HCT116 (cell line): Measurements from ENCODE around the gene CCDC91. TPM values are rescaled to one million over a fixed set of nuclear protein-coding genes. Genes with fewer than 3 reads are reported as not detected.

Source experiments
- ATAC-seq: fragments of 200-7000 bp; cut with Tn5 transposase; 2 replicates; pipeline ENCODE4 v1.9.1; 2020; ENCODE audit warnings: mild to moderate bottlenecking, moderate library complexity
- BruUV-seq: library from RNA; stranded (reverse); fragments of 400-500 nt; replicated peaks from 2 replicates; lab custom pipeline; 2021; lab: Mats Ljungman, UMichigan
- CTCF ChIA-PET: fragments of 300-600 bp; sonication (Branson Sonifier 250); formaldehyde crosslinking; loops from one replicate; lab custom pipeline; 2021; ENCODE audit warnings: antibody characterized with exemption; lab: Charles Lee
- POLR2A ChIA-PET: fragments of 300-600, 350-600 bp; sonication (Branson Sonifier 250); formaldehyde crosslinking; loops from one replicate; lab custom pipeline; 2021; ENCODE audit warnings: antibody characterized with exemption; lab: Charles Lee
- RAD21 ChIA-PET, 2 experiments: fragments of 300-600 bp; sonication (Branson Sonifier 250); formaldehyde crosslinking; loops; one replicate each; lab custom pipeline; 2023; ENCODE audit warnings: low total read pairs in 2 of 2; ENCODE audit not compliant: uncharacterized antibody in 2 of 2, unreplicated experiment in 2 of 2, low non-redundant PET in 1 of 2; lab: Charles Lee
- DNase-seq: peaks from one replicate; pipeline ENCODE4 v3.0.0-alpha.2; 2010; ENCODE audit warnings: low read depth, low spot score
- H2AFZ ChIP-seq: fragments of 200-600 bp; shearing (Covaris generic), sonication (generic); 2 replicates; pipeline ENCODE4 v1.6.1; 2017; ENCODE audit warnings: low read depth, mixed run types, mixed read lengths, antibody characterized with exemption, low read length; ENCODE audit not compliant: poor library complexity, severe bottlenecking
- H3K27ac ChIP-seq: 2 replicates; pipeline ENCODE4 v1.5.1; 2012; ENCODE audit warnings: low read depth, low read length
- H3K27me3 ChIP-seq: fragments of 200-600 bp; sonication (generic); 2 replicates; pipeline ENCODE4 v1.6.1; 2016; ENCODE audit warnings: mixed run types, low read length, mixed read lengths; ENCODE audit not compliant: insufficient read depth
- H3K36me3 ChIP-seq, 2 experiments: fragments of 200-500 bp in 1 of 2; fragments of 200-600 bp in 1 of 2; sonication (Bioruptor generic) in 1 of 2; sonication (generic) in 1 of 2; 2 replicates each; pipeline versions ENCODE4 v1.5.1 to v1.6.1; 2014 to 2016; ENCODE audit warnings: low read length in 2 of 2, inconsistent platforms in 1 of 2, mixed read lengths in 1 of 2, mixed run types in 1 of 2; ENCODE audit not compliant: insufficient read depth in 2 of 2, control insufficient read depth in 1 of 2
- H3K4me1 ChIP-seq, 2 experiments: fragments of 200-600 bp in 1 of 2; sonication (generic) in 1 of 2; 2 replicates each; pipeline versions ENCODE4 v1.5.1 to v1.6.1; 2012 to 2017; ENCODE audit warnings: low read length in 2 of 2, inconsistent platforms in 1 of 2, mild to moderate bottlenecking in 1 of 2, mixed read lengths in 1 of 2, mixed run types in 1 of 2, moderate library complexity in 1 of 2; ENCODE audit not compliant: insufficient read depth in 2 of 2, control insufficient read depth in 1 of 2
- H3K4me2 ChIP-seq: fragments of 200-600 bp; sonication (generic); 2 replicates; pipeline ENCODE4 v1.6.1; 2017; ENCODE audit warnings: mixed run types, low read length, mixed read lengths
- H3K4me3 ChIP-seq, 2 experiments: fragments of 200-600 bp in 1 of 2; sonication (generic) in 1 of 2; replicated peaks in 1 of 2; 2 replicates each; pipeline ENCODE4 v1.5.1; 2011 to 2016; ENCODE audit warnings: low read length in 2 of 2, control low read depth in 1 of 2, low read depth in 1 of 2, mild to moderate bottlenecking in 1 of 2, mixed read lengths in 1 of 2, mixed run types in 1 of 2
- H3K79me2 ChIP-seq: fragments of 200-600 bp; sonication (generic); 2 replicates; pipeline ENCODE4 v1.6.1; 2017; ENCODE audit warnings: mild to moderate bottlenecking, mixed run types, low read length, moderate library complexity, mixed read lengths; ENCODE audit not compliant: insufficient read depth
- H3K9ac ChIP-seq: fragments of 200-600 bp; sonication (generic); 2 replicates; pipeline ENCODE4 v1.6.1; 2016; ENCODE audit warnings: low read length, mixed read lengths
- H3K9me2 ChIP-seq: fragments of 200-600 bp; sonication (generic), shearing (Covaris generic); 2 replicates; pipeline ENCODE4 v1.6.1; 2017; ENCODE audit warnings: mixed run types, mild to moderate bottlenecking, moderate library complexity; ENCODE audit not compliant: insufficient read depth
- H3K9me3 ChIP-seq, 2 experiments: fragments of 200-500 bp in 1 of 2; fragments of 200-600 bp in 1 of 2; sonication (Bioruptor generic) in 1 of 2; sonication (generic) in 1 of 2; 2 replicates each; pipeline ENCODE4 v1.6.1; 2014 to 2017; ENCODE audit warnings: low read length in 2 of 2, mixed read lengths in 2 of 2, inconsistent platforms in 1 of 2, low read depth in 1 of 2, mild to moderate bottlenecking in 1 of 2, mixed run types in 1 of 2, moderate library complexity in 1 of 2; ENCODE audit not compliant: control insufficient read depth in 1 of 2, insufficient read depth in 1 of 2
- H4K20me1 ChIP-seq: fragments of 200-600 bp; sonication (generic), shearing (Covaris generic); 2 replicates; pipeline ENCODE4 v1.6.1; 2017; ENCODE audit warnings: mixed run types, mild to moderate bottlenecking, moderate library complexity; ENCODE audit not compliant: insufficient read depth
- CBX3 ChIP-seq: IDR thresholded peaks from 2 replicates; pipeline ENCODE4 v1.6.1; 2012; ENCODE audit warnings: low read depth
- CEBPB ChIP-seq: IDR thresholded peaks from 2 replicates; pipeline ENCODE4 v1.6.1; 2012; ENCODE audit warnings: low read depth
- EGR1 ChIP-seq: IDR thresholded peaks from 2 replicates; pipeline ENCODE4 v1.6.1; 2012; ENCODE audit warnings: low read depth
- ELF1 ChIP-seq: IDR thresholded peaks from 2 replicates; pipeline ENCODE4 v1.6.1; 2012; ENCODE audit warnings: low read depth, borderline replicate concordance
- FOSL1 ChIP-seq: IDR thresholded peaks from 2 replicates; pipeline ENCODE4 v1.6.1; 2012; ENCODE audit warnings: low read depth
- JUND ChIP-seq: IDR thresholded peaks from 2 replicates; pipeline ENCODE4 v1.6.1; 2012
- POLR2A ChIP-seq: IDR thresholded peaks from 2 replicates; pipeline ENCODE4 v1.7.0; 2011; ENCODE audit warnings: borderline replicate concordance; ENCODE audit not compliant: insufficient read depth, insufficient read length; ENCODE audit errors: extremely low read depth
- POLR2AphosphoS5 ChIP-seq: IDR thresholded peaks from 2 replicates; pipeline ENCODE4 v1.6.1; 2011; ENCODE audit warnings: mild to moderate bottlenecking, low read depth, low read length, moderate library complexity
- RAD21 ChIP-seq: IDR thresholded peaks from 2 replicates; pipeline ENCODE4 v1.6.1; 2012; ENCODE audit warnings: low read depth, mild to moderate bottlenecking
- SIN3A ChIP-seq: IDR thresholded peaks from 2 replicates; pipeline ENCODE4 v1.6.1; 2012; ENCODE audit warnings: low read depth
- SP1 ChIP-seq: IDR thresholded peaks from 2 replicates; pipeline ENCODE4 v1.6.1; 2012; ENCODE audit warnings: low read depth
- SRF ChIP-seq: IDR thresholded peaks from 2 replicates; pipeline ENCODE4 v1.6.1; 2012; ENCODE audit warnings: low read depth
- ZNF274 ChIP-seq: fragments of 200-500 bp; sonication (Bioruptor generic); IDR thresholded peaks from 2 replicates; pipeline ENCODE4 v1.6.1; 2014; ENCODE audit warnings: mild to moderate bottlenecking, low read depth, low read length, inconsistent platforms
- intact Hi-C: fragments of 100-400 bp; cut with micrococcal nuclease; formaldehyde crosslinking; loops from 2 replicates; pipeline ENCODE4 v1.10.0; 2022
- total RNA-seq: library from RNA; stranded (reverse); gene quantifications from one replicate; pipeline ENCODE4 v1.2.1, GENCODE V29; 2021; ENCODE audit not compliant: unreplicated experiment
- TF ChIP-seq, protein P1 (sequence below): IDR thresholded peaks from 2 replicates; pipeline ENCODE4 v1.6.1; 2011; ENCODE audit warnings: mild to moderate bottlenecking, low read length, moderate library complexity; ENCODE audit not compliant: insufficient replicate concordance; ENCODE audit errors: extremely low read depth
- TF ChIP-seq, protein P2 (sequence below): IDR thresholded peaks from 2 replicates; pipeline ENCODE4 v1.6.1; 2012
- TF ChIP-seq, protein P3 (sequence below): IDR thresholded peaks from 2 replicates; pipeline ENCODE4 v1.6.1; 2012; ENCODE audit warnings: low read depth

Gene CCDC91
- total RNA-seq, 1 experiment from 2014 or later: 18.1 TPM

DNA sequence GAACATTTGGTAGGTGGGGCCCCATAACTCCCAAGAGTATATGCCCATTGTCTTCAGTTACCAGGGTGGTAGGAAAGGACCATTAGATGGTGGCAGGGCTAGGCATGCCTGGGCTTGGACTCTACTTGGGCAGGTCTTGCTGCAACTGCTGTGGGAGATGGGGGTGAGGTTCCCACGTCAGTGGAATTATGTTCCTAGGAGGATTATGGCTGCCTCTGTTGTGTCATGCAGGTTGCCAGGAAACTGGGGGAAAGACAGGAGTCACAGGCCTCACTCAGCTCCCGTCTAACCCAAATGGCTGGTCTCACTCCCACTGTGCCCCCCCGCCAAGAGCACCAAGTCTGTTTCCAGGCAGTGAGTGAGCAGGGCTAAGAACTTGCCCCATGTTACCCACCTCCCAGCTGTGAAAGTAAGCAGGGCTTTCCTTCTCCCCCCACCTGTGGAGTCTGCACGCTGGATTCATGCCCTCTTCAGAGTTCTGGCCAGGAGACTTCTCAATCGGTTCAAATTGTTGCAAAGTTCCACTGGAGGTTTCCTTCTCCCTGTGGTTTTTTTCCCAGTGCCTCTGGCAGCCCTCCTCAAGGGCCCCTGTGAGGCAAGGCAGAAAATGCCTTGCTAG lies 337.5 kb downstream of the CCDC91 start:
- Histone ChIP-seq H3K36me3 (no peaks in the 10 kb centered on the region), H2AFZ (no peak overlapping the region), H3K27me3 (no peaks in the 10 kb centered on the region), H4K20me1 (no peaks in the 10 kb centered on the region), H3K9ac (no peak overlapping the region), H3K9me2 (no peaks in the 10 kb centered on the region), H3K79me2 (no peaks in the 10 kb centered on the region), H3K4me3 (no peak overlapping the region), H3K4me1 (no peaks in the 10 kb centered on the region), H3K4me2 (no peak overlapping the region), H3K9me3 (no peaks in the 10 kb centered on the region), H3K27ac (no peak overlapping the region)
- no peak for DNase-seq
- ChIA-PET CTCF (no interaction called here), POLR2A (no interaction called here), RAD21 (no interaction called here)
- ATAC-seq: no peak
- intact Hi-C loops: no loop called here
- BruUV-seq: no TSS peak
- TF ChIP-seq CBX3: no peak
- no peak for TF ChIP-seq FOSL1
- TF ChIP-seq CEBPB: no peak
- TF ChIP-seq SIN3A: no peak
- no peak for TF ChIP-seq SP1
- no peak for TF ChIP-seq ZNF274
- no peak for TF ChIP-seq POLR2AphosphoS5
- no peak for TF ChIP-seq SRF
- no peak for TF ChIP-seq POLR2A
- TF ChIP-seq RAD21: no peak
- no peak for TF ChIP-seq JUND
- TF ChIP-seq, protein P1, sequence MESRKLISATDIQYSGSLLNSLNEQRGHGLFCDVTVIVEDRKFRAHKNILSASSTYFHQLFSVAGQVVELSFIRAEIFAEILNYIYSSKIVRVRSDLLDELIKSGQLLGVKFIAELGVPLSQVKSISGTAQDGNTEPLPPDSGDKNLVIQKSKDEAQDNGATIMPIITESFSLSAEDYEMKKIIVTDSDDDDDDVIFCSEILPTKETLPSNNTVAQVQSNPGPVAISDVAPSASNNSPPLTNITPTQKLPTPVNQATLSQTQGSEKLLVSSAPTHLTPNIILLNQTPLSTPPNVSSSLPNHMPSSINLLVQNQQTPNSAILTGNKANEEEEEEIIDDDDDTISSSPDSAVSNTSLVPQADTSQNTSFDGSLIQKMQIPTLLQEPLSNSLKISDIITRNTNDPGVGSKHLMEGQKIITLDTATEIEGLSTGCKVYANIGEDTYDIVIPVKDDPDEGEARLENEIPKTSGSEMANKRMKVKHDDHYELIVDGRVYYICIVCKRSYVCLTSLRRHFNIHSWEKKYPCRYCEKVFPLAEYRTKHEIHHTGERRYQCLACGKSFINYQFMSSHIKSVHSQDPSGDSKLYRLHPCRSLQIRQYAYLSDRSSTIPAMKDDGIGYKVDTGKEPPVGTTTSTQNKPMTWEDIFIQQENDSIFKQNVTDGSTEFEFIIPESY: no peak
- TF ChIP-seq, protein P2, sequence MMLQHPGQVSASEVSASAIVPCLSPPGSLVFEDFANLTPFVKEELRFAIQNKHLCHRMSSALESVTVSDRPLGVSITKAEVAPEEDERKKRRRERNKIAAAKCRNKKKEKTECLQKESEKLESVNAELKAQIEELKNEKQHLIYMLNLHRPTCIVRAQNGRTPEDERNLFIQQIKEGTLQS: no peak
- TF ChIP-seq, protein P3, sequence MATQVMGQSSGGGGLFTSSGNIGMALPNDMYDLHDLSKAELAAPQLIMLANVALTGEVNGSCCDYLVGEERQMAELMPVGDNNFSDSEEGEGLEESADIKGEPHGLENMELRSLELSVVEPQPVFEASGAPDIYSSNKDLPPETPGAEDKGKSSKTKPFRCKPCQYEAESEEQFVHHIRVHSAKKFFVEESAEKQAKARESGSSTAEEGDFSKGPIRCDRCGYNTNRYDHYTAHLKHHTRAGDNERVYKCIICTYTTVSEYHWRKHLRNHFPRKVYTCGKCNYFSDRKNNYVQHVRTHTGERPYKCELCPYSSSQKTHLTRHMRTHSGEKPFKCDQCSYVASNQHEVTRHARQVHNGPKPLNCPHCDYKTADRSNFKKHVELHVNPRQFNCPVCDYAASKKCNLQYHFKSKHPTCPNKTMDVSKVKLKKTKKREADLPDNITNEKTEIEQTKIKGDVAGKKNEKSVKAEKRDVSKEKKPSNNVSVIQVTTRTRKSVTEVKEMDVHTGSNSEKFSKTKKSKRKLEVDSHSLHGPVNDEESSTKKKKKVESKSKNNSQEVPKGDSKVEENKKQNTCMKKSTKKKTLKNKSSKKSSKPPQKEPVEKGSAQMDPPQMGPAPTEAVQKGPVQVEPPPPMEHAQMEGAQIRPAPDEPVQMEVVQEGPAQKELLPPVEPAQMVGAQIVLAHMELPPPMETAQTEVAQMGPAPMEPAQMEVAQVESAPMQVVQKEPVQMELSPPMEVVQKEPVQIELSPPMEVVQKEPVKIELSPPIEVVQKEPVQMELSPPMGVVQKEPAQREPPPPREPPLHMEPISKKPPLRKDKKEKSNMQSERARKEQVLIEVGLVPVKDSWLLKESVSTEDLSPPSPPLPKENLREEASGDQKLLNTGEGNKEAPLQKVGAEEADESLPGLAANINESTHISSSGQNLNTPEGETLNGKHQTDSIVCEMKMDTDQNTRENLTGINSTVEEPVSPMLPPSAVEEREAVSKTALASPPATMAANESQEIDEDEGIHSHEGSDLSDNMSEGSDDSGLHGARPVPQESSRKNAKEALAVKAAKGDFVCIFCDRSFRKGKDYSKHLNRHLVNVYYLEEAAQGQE: no peak
- TF ChIP-seq EGR1: no peak
- TF ChIP-seq ELF1: no peak
